C4-2B (cell line): ENCODE results near the gene AGAP1.

Source experiments
- H3K27ac ChIP-seq: fragments of 450-650 bp; 2 replicates; pipeline ENCODE4 v1.5.1; 2017
- CTCF ChIP-seq: fragments of 450-650 bp; conservative IDR thresholded peaks from 2 replicates; pipeline ENCODE4 v1.5.1; 2017; ENCODE audit warnings: mild to moderate bottlenecking
- ZFX ChIP-seq: fragments of 450-650 bp; IDR thresholded peaks from 2 replicates; pipeline ENCODE4 v1.6.1; 2017

AGAP1 gene

GRCh38 chr2:235552671-235553070 lies 58.8 kb downstream of the AGAP1 start:
- TF ChIP-seq ZFX (no peak), CTCF (no peak)
- no peak overlapping the region for H3K27ac ChIP-seq

- no peak overlapping the region for H3K27ac ChIP-seq
Measured at GRCh38 chr2:235553291-235553690, 59.4 kb downstream of the AGAP1 start.

GRCh38 chr2:235553696-235554100 lies 59.9 kb downstream of the AGAP1 start:
- H3K27ac ChIP-seq = no peak overlapping the region

More at GRCh38 chr2:235553291-235553690, 59.4 kb downstream of the AGAP1 start:
- TF ChIP-seq ZFX (no peak), CTCF (no peak)

GRCh38 chr2:235554385-235554784 lies 60.5 kb downstream of the AGAP1 start:
- H3K27ac ChIP-seq = no peak overlapping the region
- TF ChIP-seq ZFX = no peak
- TF ChIP-seq CTCF = no peak

More at GRCh38 chr2:235553696-235554100, 59.9 kb downstream of the AGAP1 start:
- TF ChIP-seq CTCF (no peak), ZFX (no peak)

GRCh38 chr2:235554936-235555335 lies 61.1 kb downstream of the AGAP1 start:
- H3K27ac ChIP-seq = no peak overlapping the region
- no peak for TF ChIP-seq ZFX
- TF ChIP-seq CTCF = no peak

GRCh38 chr2:235555371-235555770 lies 61.5 kb downstream of the AGAP1 start:
- no peak overlapping the region for H3K27ac ChIP-seq
- TF ChIP-seq ZFX (no peak), CTCF (no peak)

GRCh38 chr2:235556086-235556485 lies 62.2 kb downstream of the AGAP1 start:
- H3K27ac ChIP-seq = no peak overlapping the region
- TF ChIP-seq ZFX (no peak), CTCF (no peak)
